Calu3 (cell line): Measurements from ENCODE around the gene BBX. TPM values are rescaled to one million over a fixed set of nuclear protein-coding genes. Genes with fewer than 3 reads are reported as not detected.

Source experiments
- BruUV-seq: library from RNA; stranded (reverse); fragments of 400-500 nt; replicated peaks from 2 replicates; lab custom pipeline; 2021; lab: Mats Ljungman, UMichigan
- CTCF ChIA-PET: fragments of 300-600 bp; sonication (Branson Sonifier 250); formaldehyde crosslinking; loops from one replicate; lab custom pipeline; 2022; ENCODE audit warnings: antibody characterized with exemption; lab: Charles Lee
- DNase-seq: peaks from one replicate; pipeline ENCODE4 v3.0.0; 2022
- H3K27ac Mint-ChIP-seq: one replicate; pipeline ENCODE4 v1.8.0; 2022; ENCODE audit warnings: mixed read lengths; ENCODE audit not compliant: unreplicated experiment
- H3K27me3 Mint-ChIP-seq: one replicate; pipeline ENCODE4 v1.8.0; 2022; ENCODE audit warnings: mixed read lengths; ENCODE audit not compliant: unreplicated experiment
- H3K36me3 Mint-ChIP-seq: one replicate; pipeline ENCODE4 v1.8.0; 2022; ENCODE audit warnings: mild to moderate bottlenecking, moderate library complexity, mixed read lengths; ENCODE audit not compliant: insufficient read depth, unreplicated experiment
- H3K4me1 Mint-ChIP-seq: one replicate; pipeline ENCODE4 v1.8.0; 2022; ENCODE audit warnings: mild to moderate bottlenecking, low read depth, mixed read lengths; ENCODE audit not compliant: unreplicated experiment
- H3K4me3 Mint-ChIP-seq: one replicate; pipeline ENCODE4 v1.8.0; 2022; ENCODE audit warnings: mild to moderate bottlenecking, low read depth, moderate library complexity, mixed read lengths; ENCODE audit not compliant: unreplicated experiment
- H3K9me3 Mint-ChIP-seq: one replicate; pipeline ENCODE4 v1.8.0; 2022; ENCODE audit warnings: low read depth, mixed read lengths; ENCODE audit not compliant: unreplicated experiment
- intact Hi-C: fragments of 100-400 bp; cut with micrococcal nuclease; formaldehyde crosslinking; loops from one replicate; pipeline ENCODE4 v1.10.0; 2022; ENCODE audit not compliant: unreplicated experiment
- total RNA-seq: library from RNA; stranded (reverse); gene quantifications from 2 replicates; pipeline ENCODE4 v1.2.3, GENCODE V29; 2022
- TF ChIP-seq, protein P1 (sequence below): fragments of 200-600 bp; IDR thresholded peaks from one replicate; pipeline ENCODE4 v1.8.0; 2022; ENCODE audit warnings: antibody characterized with exemption; ENCODE audit not compliant: unreplicated experiment

The BBX gene
- total RNA-seq, 1 experiment from 2014 or later: 66.9 TPM

DNA sequence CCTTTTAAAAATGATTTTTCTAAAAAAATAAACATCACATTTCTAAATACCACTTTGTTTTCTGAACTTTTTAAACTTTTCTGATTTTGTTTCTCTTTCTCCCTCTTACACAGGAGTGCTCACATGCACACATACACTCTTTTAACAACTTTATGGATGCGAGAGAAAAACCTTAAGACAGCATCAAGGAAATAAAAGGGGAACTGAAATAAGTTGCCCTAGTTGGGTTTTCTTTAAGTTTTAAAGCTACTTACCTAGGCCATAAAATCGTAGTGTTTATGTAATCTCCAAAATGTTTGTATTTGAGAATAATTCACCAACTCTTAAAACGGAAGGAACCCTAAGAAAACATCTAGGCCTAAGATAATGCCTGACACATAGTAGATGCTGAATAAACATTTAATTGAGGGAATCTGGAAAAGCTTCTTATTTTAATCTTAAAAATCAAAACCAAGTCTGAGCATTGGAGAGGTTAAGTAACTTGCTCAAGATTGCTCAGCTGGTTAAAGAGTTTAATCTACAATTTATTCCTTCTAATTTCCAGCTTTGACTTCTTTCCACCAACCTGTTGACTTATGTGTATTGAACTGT lies 1.2 kb upstream of the BBX start:
- no TSS peak for BruUV-seq

DNA sequence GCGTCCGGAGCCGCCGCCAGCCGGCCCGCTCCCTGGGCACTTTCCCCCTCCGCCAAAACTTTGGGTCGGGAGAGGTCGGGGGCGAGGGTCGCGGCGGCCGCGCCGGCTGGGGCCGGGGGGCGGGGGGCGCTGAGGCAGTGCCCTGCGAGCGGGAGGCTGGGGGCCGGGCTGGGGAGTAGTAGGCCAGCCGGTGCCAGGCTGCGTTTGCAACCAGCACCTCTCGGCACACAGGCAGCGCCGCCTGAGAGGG lies 452 bp downstream of the BBX start:
- no peak for DNase-seq
- Mint-ChIP-seq H3K27ac (peak overlapping the region; percentile 94), H3K27me3 (no peaks in the 10 kb centered on the region), H3K36me3 (peaks cover 41% of the 10 kb centered on the region), H3K4me1 (no peaks in the 10 kb centered on the region), H3K9me3 (no peaks in the 10 kb centered on the region), H3K4me3 (peak overlapping the region; percentile 98)
- TF ChIP-seq, protein P1, sequence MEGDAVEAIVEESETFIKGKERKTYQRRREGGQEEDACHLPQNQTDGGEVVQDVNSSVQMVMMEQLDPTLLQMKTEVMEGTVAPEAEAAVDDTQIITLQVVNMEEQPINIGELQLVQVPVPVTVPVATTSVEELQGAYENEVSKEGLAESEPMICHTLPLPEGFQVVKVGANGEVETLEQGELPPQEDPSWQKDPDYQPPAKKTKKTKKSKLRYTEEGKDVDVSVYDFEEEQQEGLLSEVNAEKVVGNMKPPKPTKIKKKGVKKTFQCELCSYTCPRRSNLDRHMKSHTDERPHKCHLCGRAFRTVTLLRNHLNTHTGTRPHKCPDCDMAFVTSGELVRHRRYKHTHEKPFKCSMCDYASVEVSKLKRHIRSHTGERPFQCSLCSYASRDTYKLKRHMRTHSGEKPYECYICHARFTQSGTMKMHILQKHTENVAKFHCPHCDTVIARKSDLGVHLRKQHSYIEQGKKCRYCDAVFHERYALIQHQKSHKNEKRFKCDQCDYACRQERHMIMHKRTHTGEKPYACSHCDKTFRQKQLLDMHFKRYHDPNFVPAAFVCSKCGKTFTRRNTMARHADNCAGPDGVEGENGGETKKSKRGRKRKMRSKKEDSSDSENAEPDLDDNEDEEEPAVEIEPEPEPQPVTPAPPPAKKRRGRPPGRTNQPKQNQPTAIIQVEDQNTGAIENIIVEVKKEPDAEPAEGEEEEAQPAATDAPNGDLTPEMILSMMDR: no peak
- intact Hi-C loops: loop anchor here (5.0 to 10.0 kb wide), 3 partner anchors 101 to 286 kb away; no protein-coding TSS in a partner anchor
- no TSS peak for BruUV-seq
- CTCF ChIA-PET: no interaction called here

More for the DNA sequence above, 1.2 kb upstream of the BBX start:
- H3K36me3 Mint-ChIP-seq: peaks cover 41% of the 10 kb centered on the region
- DNase-seq: no peak
- CTCF ChIA-PET: no interaction called here
- no peaks in the 10 kb centered on the region for H3K4me1 Mint-ChIP-seq
- no peak overlapping the region for H3K27ac Mint-ChIP-seq
- intact Hi-C loops: loop anchor here (5.0 to 10.0 kb wide), 3 partner anchors 99 to 284 kb away; no protein-coding TSS in a partner anchor
- TF ChIP-seq, protein P1: no peak
- no peaks in the 10 kb centered on the region for H3K9me3 Mint-ChIP-seq
- no peak overlapping the region for H3K4me3 Mint-ChIP-seq
- H3K27me3 Mint-ChIP-seq: no peaks in the 10 kb centered on the region

DNA sequence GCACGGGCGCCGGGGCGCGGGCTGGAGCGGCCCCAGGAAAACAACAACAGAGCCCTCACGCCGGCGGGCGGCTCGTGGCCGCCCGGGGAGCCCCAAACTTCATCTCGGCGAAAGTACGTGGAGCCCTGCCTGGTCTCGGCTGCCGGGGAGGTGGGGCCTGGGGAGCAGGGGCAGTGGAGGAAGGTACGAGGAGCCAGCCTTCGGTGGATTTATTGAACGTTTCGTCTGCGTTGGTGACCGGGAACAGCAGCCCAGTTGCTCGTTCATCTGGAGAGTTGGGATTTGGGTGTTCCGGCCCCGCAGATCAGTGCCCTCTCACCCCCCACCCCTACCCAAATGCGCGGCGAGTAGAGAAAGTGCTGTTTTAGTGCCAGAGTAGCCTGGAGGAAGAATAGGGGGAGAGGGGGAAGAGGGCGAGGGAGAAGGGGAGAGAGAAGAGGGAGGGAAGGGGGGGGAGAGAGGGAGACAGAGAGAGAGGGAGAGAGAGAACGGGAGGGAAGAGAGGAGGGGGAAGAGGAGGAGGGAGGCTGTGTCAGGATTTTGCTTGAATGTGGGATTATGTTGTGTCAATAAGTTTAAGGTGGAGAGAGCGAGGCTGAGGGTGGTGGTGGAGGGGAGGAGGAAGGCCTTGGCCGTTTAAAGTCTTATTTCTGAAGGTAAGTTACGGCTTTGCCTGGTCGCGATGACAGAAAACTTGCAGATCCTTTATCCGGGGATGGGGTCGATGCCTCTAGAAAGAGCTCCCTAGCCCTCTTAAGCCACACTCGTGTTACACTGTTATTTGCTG lies 970 bp downstream of the BBX start:
- Mint-ChIP-seq H3K4me1 (no peaks in the 10 kb centered on the region), H3K36me3 (peaks cover 41% of the 10 kb centered on the region), H3K4me3 (peak overlapping the region; percentile 98), H3K9me3 (no peaks in the 10 kb centered on the region), H3K27ac (peak overlapping the region; percentile 94), H3K27me3 (no peaks in the 10 kb centered on the region)
- DNase-seq: peak; percentile 58
- intact Hi-C loops: loop anchor here (5.0 to 10.0 kb wide), 3 partner anchors 101 to 286 kb away; no protein-coding TSS in a partner anchor
- CTCF ChIA-PET: interaction anchor here (0.6 to 0.7 kb wide), 3 partner anchors 64 to 408 kb away, joined by 3 to 7 read pairs (median 6); no protein-coding TSS in a partner anchor
- no TSS peak for BruUV-seq
- TF ChIP-seq, protein P1: no peak

DNA sequence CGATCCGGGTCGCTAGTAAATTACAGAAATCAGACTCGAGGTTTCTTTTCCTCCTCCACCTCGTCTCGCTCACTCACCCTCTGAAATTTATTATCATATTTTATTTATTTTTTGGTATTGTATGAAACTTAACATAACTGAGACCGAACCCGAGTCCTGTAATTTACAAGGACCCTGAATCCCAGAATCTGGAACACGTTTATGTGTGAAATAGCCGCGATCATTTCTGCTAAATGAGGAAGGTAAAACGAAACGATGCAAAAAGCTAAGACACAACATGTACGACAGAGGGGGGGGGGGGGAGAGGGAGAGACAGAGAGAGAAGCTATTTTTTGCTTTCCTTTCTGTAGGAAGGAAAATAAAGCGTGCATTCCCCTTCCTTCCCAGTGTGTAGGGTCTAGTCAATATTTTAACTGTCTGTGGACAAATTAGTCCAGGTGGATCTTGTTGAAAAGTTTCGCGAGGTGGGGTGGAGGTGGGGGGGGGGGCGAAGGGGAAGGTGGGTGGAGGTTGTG lies 1.6 kb downstream of the BBX start:
- intact Hi-C loops: loop anchor here (5.0 to 10.0 kb wide), 3 partner anchors 102 to 287 kb away; no protein-coding TSS in a partner anchor
- TF ChIP-seq, protein P1: no peak
- Mint-ChIP-seq H3K4me3 (peak overlapping the region; percentile 98), H3K27me3 (no peaks in the 10 kb centered on the region), H3K4me1 (no peaks in the 10 kb centered on the region), H3K27ac (peak overlapping the region; percentile 94), H3K36me3 (peaks cover 41% of the 10 kb centered on the region), H3K9me3 (no peaks in the 10 kb centered on the region)
- CTCF ChIA-PET: interaction anchor here (0.6 to 0.7 kb wide), 5 partner anchors 14 to 462 kb away, joined by 3 to 9 read pairs (median 6); no protein-coding TSS in a partner anchor
- DNase-seq: no peak
- BruUV-seq: no TSS peak
